Colon (tissue), 2 donors: ENCODE measurements around the gene MYOM3.
"Not testable (repeated sequence)": the region's sequence is repeated elsewhere in the genome, so short reads cannot be mapped to it uniquely, and the experiment has no call there.

ENCODE experiments used
- FAIRE-seq: peaks from 2 replicates; lab custom pipeline; 2012; peaks lifted over from hg19 to GRCh38; lab: Jason Lieb, UNC
- donor health status: control.
- donor health status: control.

The MYOM3 gene

DNA sequence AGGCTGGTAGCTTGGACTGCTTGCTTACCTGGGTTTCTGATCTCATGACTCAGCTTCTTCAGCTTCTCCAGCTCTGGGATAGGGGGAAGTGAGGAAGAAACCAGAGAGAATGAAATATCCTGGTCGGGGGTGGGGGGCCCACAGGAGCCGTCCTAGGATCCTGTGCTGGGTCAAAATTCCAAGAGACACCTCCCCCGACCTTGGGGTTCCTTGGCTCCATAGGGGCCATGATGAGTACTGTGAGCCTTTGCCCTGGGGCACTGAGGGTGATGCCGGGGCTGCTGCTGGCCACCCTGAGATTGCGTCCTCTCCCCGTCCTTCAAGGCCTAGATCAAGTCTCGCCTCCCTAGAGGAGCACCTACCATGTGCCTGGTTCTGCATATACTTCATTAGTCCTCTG is 40.0 kb downstream of the MYOM3 start:
- FAIRE-seq = no peak

- no peak for FAIRE-seq
Observed at GRCh38 chr1:24070821-24071393, 41.0 kb downstream of the MYOM3 start.

GRCh38 chr1:24069817-24070216 is 42.1 kb downstream of the MYOM3 start:
- no peak for FAIRE-seq

GRCh38 chr1:24067978-24068377 is 44.0 kb downstream of the MYOM3 start:
- no peak for FAIRE-seq

GRCh38 chr1:24065304-24065703 is 46.6 kb downstream of the MYOM3 start:
- FAIRE-seq = no peak

- no peak for FAIRE-seq
Observed at GRCh38 chr1:24062221-24062620, 49.7 kb downstream of the MYOM3 start.

DNA sequence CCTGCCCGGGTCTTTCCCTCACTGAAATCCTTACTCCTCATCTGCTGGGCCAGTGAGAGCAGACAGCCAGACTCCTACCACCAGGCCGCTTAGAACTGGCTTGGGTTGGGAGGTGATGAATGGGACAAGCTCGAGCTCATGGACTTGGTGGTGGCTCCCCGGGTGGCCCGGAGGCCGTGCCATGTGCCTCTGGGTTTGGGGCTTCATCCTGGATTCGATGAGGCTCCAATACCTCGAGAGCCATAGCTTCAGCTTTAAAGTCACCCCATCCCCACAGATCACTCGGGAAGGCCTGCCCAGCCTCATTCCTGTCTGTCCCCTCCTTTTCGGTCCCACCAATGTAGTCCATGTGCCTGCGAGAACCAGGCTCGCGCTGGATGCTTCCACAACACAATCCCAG is 51.5 kb downstream of the MYOM3 start:
- no peak for FAIRE-seq

DNA sequence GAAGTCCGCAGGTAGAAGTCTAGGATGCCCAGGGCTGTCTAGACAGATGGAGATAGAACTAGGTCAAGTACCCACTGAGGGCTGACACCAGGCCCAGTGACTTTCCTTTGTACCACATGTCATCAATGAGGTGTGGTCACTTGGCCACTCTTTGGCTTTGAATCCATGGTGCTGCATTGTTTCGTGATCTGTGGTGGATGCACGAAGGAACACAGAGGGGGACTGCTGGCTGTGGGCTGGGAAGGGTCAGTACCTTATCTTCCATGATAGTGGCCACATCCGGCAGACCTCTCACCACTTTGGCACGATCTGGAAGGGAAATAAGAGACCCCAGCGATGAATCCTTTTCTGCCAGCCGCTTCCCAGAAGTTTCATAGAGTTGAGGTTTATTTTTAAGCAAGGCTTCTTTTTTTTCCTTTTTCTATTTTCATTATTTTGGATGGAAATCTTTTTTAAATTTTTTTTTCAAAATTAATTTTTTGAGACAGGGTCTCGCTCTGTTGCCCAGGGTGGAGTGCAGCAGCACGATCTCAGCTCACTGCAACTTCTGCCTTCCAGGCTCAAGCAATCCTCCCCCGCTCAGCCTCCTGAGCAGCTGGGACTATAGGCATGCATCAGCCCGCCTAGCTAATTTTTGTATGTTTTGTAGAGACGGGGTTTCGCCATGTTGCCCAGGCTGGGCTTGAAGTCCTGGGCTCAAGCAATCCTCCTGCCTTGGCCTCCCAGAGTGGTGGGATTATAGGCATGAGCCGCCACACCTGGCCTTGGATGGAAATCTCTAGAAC is 53.1 kb downstream of the MYOM3 start:
- no peak for FAIRE-seq

DNA sequence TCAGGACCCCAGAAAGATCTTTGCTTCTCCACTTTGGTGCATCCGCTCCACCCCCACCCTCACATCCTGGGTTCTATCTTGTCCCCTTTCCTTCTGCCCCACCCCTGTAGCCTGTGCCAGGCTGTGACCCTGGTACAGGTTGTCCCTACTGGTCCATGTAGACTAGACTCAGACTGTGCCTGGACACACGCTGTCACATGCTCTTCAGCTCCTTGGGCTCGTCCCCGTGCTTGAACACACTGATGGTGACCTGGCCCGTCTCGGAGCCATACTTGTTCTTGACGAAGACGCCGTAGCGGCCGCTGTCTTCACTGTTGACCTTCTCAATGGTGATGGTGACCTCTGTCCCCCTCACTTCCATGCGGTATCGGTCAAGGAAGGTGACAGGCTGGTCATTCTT is 54.8 kb downstream of the MYOM3 start:
- FAIRE-seq = no peak

DNA sequence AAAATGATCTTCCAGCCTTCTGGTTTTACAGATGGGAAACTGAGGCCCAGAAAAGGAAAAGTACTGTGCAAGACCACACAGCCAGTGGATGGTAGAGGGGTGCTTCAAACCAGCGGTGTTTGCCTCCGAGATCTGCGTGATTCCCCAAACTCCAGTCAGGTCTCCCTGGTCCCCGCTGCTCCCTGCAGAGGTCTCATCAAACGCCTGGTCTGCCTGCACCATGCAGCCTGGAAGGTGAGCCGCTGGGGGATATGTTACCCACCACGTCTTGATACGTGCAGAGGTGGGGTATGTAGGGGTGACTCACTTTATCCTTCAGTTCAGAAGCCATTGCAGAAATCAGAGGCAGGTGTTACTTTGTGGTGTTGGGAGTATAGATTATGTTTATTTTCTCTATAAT is 56.3 kb downstream of the MYOM3 start:
- FAIRE-seq = no peak

- no peak for FAIRE-seq
Observed at GRCh38 chr1:24052220-24052619, 59.7 kb downstream of the MYOM3 start.

GRCh38 chr1:24051206-24051945 is 60.6 kb downstream of the MYOM3 start:
- FAIRE-seq = no peak

DNA sequence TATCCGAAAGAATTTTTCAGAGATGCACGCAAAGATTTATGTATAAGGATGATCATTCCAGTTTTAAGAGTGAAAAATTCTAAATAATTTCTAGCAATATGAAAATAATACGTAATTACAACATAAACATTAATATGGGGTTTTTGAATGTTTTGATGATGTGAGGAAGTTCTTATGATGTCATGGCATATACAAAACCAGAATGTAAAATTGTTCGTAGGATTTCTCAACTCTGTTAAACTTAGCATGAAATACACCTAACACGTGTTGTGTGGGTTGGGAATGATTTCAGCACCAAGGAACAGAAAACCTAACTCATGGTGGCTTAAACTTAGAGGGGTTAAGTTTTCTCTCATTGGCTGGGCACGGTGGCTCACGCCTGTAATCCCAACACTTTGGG is 62.2 kb downstream of the MYOM3 start:
- no peak for FAIRE-seq

- not testable (repeated sequence) for FAIRE-seq
Observed at GRCh38 chr1:24048894-24049293, 63.0 kb downstream of the MYOM3 start.

GRCh38 chr1:24048205-24048869 is 63.6 kb downstream of the MYOM3 start:
- no peak for FAIRE-seq

GRCh38 chr1:24047110-24047477 is 64.8 kb downstream of the MYOM3 start:
- FAIRE-seq = no peak

DNA sequence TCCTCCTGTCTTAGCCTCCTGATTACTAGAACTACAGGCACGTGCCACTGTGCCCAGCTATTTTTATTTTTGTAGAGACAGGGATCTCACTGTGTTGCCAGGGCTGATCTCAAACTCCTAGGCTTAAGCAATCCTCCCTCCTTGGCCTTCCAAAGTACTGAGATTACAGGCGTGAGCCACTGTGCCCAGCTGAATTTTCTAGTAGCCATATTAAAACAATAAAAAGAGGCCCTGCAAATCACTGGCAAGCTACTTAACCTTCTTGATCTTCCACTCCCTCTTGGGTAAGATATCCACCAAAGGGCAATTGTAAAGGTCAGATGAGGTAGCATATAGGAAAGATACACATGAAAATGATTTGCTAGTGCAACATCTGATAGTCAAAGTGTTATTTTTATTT is 66.2 kb downstream of the MYOM3 start:
- FAIRE-seq = no peak

DNA sequence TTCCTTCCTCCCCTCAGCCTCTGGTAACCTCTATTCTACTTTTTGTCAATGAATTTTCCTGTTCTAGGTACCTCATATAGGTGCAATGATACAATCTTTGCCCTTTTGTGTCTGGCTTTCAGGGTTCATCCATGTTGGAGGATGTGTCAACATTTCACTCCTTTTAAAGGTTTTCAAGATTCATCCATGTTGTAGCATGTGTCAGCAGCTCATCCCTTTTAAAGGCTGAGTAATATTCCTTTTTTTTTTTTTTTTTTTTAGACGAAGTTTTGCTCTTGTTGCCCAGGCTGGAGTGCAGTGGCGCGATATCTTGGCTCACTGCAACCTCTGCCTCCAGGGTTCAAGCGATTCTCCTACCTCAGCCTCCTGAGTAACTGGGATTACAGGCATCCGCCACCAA is 67.3 kb downstream of the MYOM3 start:
- FAIRE-seq = not testable (repeated sequence)

DNA sequence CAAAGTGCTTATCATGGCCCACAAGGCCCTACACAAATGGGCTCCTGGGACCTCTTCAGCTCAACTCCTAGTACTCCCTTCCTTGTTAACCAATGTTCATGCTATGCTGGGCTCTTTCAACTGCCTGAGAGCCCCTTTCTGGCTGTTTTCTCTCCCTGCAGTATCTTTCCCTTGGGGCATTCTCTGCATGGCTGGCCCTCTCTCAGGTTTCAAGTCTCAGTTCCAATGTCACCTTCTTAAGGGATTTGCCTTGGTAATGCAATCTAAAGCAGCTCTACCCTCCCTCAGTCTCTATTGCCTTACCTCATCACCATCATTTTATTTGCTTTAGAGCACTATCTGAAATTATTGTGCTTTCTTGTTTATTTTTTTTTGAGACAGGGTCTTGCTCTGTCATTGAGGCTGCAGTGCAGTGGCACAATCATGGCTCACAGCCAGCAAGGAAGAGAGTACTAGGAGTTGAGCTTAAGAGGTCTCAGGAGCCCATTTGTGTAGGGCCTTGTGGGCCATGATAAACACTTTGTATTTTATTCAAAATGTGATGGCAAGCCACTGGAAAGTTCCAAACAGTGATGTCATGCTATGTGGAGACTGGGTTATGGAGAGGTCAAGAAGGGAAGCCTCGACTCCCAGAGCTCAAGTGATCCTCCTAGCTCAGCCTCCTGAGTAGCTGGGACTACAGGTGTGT is 68.4 kb downstream of the MYOM3 start:
- FAIRE-seq = no peak

GRCh38 chr1:24042315-24042714 is 69.6 kb downstream of the MYOM3 start:
- FAIRE-seq = no peak

DNA sequence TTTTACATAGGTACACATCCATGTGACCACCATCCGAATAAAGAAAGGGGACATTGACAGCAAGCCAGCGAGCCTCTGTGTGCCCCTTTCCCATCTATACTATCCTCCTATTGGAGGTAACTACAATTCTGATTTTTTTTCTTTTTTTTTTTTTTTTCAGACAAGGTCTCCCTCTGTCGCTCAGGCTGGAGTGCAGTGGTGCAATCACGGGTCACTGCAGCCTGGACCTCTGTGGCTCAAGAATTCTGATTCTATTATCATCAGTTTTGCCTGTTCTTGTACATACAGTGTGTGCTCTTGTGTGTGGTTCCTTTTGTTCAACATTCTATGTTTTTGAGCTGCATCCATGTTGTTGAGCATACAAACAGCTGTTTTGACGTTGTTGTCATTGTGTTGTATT is 75.8 kb downstream of the MYOM3 start:
- no peak for FAIRE-seq

DNA sequence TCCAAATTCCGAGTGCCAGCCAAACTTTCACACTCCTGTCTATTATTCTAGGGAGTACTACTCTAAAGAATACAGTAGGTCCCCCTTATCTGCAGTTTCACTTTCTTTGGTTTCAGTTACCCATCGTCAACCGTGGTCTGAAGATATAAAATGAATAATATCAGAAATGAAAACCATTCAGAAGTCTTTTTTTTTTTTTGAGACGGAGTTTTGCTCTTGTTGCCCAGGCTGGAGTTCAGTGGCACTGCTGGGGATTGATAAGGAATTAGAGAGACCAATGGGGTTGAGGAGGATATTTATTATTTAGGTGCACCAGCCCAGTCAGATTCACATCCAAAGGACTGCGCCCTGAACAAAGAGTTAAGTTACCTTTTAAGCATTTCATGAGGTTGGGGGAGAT is 79.0 kb downstream of the MYOM3 start:
- FAIRE-seq = no peak
